WERI-Rb-1 (cell line): ENCODE measurements around the gene TIMM50.

ENCODE experiments used
- DNase-seq: peaks from one replicate; pipeline ENCODE4 v3.0.0-alpha.2; 2020
- H3K27ac ChIP-seq: fragments of 250-450 bp; sonication (Bioruptor Pico); 2 replicates; pipeline ENCODE4 v1.5.1; 2020; ENCODE audit warnings: mild to moderate bottlenecking, moderate library complexity
- H3K27me3 ChIP-seq: fragments of 250-450 bp; sonication (Bioruptor Pico); 2 replicates; pipeline ENCODE4 v1.5.1; 2021; ENCODE audit warnings: mild to moderate bottlenecking, low read depth, moderate library complexity; ENCODE audit not compliant: insufficient read depth, severe bottlenecking
- H3K36me3 ChIP-seq: fragments of 250-450 bp; sonication (Bioruptor Pico); 2 replicates; pipeline ENCODE4 v1.5.1; 2020; ENCODE audit warnings: mild to moderate bottlenecking, moderate library complexity
- H3K4me3 ChIP-seq: 2 replicates; pipeline ENCODE4 v1.5.1; 2011; ENCODE audit warnings: low read depth, mild to moderate bottlenecking, control low read depth, low read length
- H3K9me3 ChIP-seq: fragments of 250-450 bp; sonication (Bioruptor Pico); 2 replicates; pipeline ENCODE4 v1.5.1; 2021; ENCODE audit warnings: mild to moderate bottlenecking, moderate library complexity; ENCODE audit not compliant: severe bottlenecking
- TF ChIP-seq, protein P1 (sequence below): IDR thresholded peaks from 2 replicates; pipeline ENCODE4 v1.5.1; 2011; ENCODE audit warnings: low read depth, mild to moderate bottlenecking, control low read depth, inconsistent platforms, low read length

The TIMM50 gene

DNA sequence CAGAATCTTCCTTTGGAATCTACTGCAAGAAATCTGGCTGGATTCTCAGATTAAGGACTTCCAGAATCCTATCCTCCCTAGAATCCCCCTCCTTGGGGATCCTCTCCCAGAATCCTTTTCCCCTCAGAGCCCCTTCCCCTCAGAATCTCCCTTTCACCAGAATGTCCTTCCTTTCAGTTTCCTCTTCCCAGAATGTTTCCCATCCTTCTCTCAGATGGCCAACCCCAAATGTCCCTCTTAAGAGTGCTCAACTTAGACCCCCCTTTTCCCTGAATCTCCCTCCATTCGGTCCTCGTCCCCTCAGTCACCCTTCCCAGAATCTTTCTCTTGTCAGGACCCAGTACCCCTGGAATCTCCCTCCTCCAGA, 44.3 kb upstream of the TIMM50 start:
- no peak for DNase-seq
- H3K27ac ChIP-seq, result peak overlapping the region; percentile 91
- no peaks in the 10 kb centered on the region for H3K27me3 ChIP-seq
- H3K9me3 ChIP-seq, result no peaks in the 10 kb centered on the region
- peaks cover 42% of the 10 kb centered on the region for H3K36me3 ChIP-seq
- TF ChIP-seq, protein P1, sequence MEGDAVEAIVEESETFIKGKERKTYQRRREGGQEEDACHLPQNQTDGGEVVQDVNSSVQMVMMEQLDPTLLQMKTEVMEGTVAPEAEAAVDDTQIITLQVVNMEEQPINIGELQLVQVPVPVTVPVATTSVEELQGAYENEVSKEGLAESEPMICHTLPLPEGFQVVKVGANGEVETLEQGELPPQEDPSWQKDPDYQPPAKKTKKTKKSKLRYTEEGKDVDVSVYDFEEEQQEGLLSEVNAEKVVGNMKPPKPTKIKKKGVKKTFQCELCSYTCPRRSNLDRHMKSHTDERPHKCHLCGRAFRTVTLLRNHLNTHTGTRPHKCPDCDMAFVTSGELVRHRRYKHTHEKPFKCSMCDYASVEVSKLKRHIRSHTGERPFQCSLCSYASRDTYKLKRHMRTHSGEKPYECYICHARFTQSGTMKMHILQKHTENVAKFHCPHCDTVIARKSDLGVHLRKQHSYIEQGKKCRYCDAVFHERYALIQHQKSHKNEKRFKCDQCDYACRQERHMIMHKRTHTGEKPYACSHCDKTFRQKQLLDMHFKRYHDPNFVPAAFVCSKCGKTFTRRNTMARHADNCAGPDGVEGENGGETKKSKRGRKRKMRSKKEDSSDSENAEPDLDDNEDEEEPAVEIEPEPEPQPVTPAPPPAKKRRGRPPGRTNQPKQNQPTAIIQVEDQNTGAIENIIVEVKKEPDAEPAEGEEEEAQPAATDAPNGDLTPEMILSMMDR, result no peak
- peak overlapping the region; percentile 96 for H3K4me3 ChIP-seq

DNA sequence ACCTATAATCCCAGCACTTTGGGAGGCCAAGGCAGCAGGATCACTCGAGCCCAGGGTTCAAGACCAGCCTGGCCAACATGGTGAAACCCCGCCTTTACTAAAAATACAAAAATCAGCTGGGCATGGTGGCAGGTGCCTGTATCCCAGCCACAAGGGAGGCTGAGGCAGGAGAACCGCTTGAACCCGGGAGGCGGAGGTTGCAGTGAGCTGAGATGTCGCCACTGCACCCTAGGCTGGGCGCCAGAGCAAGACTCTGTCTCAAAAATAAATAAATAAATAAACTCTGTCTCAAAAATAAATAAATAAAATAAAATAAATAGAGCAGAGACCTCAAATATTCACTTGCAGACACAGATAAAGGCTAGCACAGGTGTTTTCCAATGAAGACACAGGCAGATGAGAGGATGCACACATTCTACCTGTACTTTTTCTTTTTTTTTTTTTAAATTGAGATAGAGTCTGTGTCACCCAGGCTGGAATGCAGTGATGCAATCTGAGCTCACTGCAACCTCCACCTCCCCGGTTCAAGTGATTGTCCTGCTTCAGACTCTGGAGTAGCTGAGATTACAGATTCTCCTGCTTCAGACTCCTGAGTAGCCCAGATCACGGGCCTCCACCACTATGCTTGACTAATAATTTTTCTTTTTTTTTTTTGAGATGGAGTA, 42.2 kb upstream of the TIMM50 start:
- DNase-seq, result no peak
- H3K9me3 ChIP-seq, result no peaks in the 10 kb centered on the region
- H3K36me3 ChIP-seq, result peaks cover 23% of the 10 kb centered on the region
- H3K27ac ChIP-seq, result no peak overlapping the region
- H3K27me3 ChIP-seq, result no peaks in the 10 kb centered on the region
- H3K4me3 ChIP-seq, result no peak overlapping the region
- TF ChIP-seq, protein P1, result no peak

DNA sequence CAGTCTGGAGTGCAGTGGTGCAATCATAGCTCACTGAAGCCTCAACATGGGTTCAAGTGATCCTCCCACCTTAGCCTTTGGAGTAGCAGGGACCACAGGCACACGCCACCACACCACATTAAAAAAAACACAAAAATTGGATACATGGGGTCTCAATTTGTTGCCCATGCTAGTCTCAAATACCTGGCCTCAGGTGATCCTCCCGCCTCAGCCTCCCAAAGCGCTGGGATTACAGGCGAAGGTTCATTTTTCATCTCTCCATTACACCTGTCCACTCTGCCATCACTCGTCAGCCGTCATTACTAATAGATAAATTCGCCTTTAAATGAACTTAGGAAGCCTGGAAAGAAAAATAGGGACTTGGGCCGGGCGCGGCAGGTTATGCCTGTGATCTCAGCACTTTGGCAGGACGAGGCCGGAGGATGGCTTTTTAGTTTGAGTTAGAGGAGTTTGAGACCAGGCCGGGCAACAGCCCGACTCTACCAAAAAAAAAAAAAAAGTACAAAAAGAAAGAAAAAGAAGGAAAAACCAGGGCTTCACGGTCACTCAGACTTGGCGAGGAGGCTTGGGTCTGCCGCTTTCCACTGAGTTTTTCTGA, 35.9 kb upstream of the TIMM50 start:
- TF ChIP-seq, protein P1, result no peak
- no peak for DNase-seq

DNA sequence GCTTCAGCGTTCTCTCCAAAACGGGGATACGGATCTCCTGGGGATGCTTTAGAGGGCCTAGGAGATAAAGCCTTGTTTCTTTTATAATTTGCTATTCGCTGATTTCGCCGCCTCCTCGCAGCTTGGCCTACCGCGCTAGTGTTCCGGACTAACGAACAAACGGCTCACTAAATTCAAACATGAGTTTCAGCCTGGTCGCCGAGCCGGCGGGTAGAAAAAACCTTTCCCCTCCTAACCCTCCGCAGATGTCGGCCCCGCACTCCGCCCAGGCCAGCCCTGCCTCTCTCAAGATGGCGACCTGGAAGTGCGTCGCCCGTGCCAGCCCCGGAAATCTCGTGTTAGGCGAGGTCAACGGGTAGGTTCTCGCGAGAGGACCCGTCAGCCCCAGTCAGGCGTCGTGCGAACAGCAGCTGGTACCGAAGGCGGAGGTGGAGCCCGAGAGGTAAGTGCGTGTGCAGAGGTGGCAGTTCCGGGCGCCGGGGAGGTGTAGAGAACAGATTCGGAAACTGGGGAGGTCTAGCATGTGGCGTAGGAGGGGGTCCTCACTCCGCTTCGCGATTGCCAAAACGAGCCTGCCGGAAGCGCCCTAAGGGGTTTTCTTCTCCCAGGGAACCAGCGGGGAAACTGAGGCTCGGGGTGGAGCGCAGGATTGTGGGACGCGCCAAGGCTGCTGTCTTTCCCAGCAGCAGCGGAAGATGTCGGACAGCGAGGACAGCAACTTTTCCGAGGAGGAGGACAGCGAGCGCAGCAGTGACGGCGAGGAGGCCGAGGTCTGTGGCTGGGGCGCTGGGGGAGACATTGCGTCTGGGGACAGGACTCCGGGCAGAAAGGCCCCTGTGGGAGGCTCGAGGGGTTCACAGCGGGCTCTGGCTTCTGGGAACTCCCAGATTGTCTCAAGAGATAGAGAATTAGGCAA, 35.2 kb upstream of the TIMM50 start, which contains the start of gene SUPT5H:
SUPT5H (plus strand) TSS at position 387 of the 916 bp plus-strand sequence; CDS start at position 696, 309 bp downstream.
- TF ChIP-seq, protein P1, result no peak
- H3K27ac ChIP-seq, result peak within 1 kb of the TSS; percentile 90
- peak; percentile 97 for DNase-seq

More for the DNA sequence above, 35.9 kb upstream of the TIMM50 start:
- peak overlapping the region; percentile 90 for H3K27ac ChIP-seq
- H3K4me3 ChIP-seq, result peak overlapping the region; percentile 95
- H3K9me3 ChIP-seq, result no peaks in the 10 kb centered on the region
- H3K36me3 ChIP-seq, result peaks cover 21% of the 10 kb centered on the region
- no peaks in the 10 kb centered on the region for H3K27me3 ChIP-seq

DNA sequence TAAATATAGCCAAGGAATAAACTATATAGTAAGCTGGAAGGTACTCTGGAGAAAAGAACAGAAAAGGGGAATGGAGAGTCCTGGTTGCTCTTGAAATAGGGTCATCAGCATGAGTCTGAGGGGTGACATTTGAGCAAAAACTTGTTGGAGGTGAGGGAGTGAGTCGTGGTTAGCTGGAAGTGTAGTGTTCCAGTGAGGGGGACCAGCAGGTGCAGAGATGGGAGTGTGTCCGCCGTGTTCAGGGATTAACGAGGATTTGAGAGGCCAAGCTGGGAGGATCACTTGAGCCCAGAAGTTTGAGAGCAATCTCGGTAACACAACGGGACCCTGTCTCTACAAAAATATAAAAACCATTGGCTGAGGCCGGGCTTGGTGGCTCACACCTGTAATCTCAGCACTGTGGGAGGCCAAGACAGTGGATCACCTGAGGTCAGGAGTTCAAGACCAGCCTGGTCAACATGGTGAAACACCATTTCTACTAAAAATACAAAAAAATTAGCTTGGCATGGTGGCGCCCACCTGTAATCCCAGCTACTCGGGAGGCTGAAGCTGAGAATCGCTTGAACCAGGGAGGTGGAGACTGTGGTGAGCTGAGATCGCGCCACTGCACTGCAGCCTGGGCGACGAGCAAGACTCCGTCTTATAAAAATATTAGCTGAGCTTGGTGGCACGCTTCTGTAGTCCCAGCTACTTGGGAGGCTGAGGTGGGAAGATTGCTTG, 34.1 kb upstream of the TIMM50 start:
- Histone ChIP-seq H3K27ac (no peak overlapping the region), H3K9me3 (no peaks in the 10 kb centered on the region), H3K27me3 (no peaks in the 10 kb centered on the region), H3K4me3 (peak overlapping the region; percentile 95), H3K36me3 (peaks cover 25% of the 10 kb centered on the region)
- DNase-seq, result peak; percentile 39
- TF ChIP-seq, protein P1, result no peak

More for the DNA sequence above, 35.2 kb upstream of the TIMM50 start, which contains the start of gene SUPT5H:
- Histone ChIP-seq H3K9me3 (no peaks in the 10 kb centered on the region), H3K36me3 (peaks cover 22% of the 10 kb centered on the region), H3K27me3 (no peaks in the 10 kb centered on the region), H3K4me3 (peak within 1 kb of the TSS; percentile 95)
